Effector CD8-positive, alpha-beta T cell (primary cell): Measurements from ENCODE around the gene TPRX2.
A peak's percentile ranks its signal among the peaks of the same experiment; 100 is the strongest.
"Not testable (repeated sequence)": the region's sequence is repeated elsewhere in the genome, so short reads cannot be mapped to it uniquely, and the experiment has no call there.

Experiments used
- DNase-seq: peaks from one replicate; lab custom pipeline; 2025; lab: John Stamatoyannopoulos, UW

TPRX2 gene

DNA sequence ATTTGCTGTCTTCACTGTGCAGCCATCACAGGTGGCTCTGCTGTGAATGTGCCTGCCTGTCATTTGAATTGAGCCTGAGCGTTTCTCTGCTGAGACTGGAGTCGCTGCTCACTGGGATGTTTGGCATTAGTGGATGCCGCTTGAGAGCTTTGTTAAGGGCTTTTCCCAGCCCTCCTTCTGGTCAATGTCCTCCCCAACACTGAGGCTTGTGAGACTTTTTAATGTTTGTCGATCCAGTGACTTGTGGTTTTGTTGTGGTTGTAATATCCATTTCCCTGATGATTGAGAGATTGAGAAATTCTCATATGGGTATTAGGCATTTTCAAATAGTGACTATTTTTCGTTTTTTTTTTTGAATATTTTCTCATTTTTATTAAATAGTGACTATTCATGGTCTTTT is 2.6 kb downstream of the TPRX2 start:
- DNase-seq = no peak

DNA sequence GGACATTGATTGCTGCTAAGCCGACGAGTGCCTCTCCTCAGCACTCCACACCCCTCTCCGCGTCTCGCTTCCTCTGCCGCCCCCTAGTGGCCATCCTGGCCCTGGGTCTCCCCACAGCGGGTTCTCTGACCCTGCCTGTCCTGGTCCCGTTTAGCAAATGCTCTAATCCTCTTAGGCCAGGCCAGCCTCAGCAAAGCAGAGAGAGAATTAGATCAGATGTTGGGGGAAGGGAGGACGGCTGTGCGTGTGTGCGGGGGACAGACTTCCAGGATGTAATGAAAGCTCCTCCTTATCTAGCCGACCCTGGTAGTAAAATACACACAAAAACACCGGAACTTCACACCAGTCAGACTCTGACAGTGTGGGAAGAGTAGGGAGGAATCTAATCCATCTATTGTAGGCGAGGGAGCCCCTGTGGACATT is 4.5 kb downstream of the TPRX2 start:
- DNase-seq = peak; percentile 75

DNA sequence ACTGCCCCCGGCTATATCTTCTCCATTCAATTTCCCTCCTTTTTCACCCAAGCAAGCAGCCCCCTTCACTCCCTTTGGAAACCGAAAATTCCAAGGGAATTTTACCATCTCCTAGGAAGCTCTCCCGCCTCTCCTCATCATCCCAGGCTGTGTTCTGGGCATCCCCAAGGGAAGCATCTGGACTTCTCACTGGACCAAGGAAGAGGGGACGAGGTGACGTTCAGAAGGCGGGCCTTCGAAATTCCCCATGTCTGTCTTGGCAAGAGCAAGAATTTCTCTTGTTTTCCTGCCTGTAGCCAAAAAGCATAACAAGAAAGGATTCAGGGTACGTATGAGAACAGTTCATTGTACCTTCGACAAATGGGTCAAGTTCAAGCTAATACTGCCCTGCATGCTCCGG is 6.1 kb downstream of the TPRX2 start:
- DNase-seq = no peak

DNA sequence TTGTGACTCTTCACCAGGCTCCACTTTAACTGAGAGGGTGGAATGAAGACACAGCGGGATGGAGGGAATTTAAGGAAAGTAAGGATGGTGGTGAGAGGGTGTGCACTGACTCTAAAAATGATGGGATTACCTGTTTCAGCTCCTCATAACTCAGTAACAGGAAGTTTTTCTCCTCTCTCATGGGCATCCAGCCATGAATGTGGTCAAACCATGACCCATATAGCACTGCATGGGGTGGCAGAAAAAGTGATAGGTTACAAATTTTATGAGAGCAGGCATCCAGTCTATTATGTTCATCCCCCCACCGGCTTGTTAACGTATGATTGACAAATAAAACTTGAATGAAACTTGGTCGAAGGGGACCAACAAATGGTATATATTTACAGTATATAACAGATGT is 19.9 kb downstream of the TPRX2 start:
- no peak for DNase-seq

DNA sequence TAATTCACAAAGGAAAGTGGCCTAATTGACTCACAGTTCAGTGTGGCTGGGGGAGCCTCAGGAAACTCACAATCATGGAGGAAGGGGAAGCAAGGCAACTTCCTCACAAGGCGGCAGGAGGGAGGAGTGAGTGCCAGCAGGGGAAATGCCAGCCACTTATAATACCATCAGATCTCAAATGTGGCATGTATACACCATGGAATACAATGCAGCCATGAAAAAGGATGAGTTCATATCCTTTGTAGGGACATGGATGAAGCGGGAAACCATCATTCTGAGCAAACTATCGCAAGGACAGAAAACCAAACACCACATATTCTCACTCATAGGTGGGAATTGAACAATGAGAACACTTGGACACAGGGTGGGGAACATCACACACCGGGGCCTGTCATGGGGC is 20.4 kb downstream of the TPRX2 start:
- DNase-seq = not testable (repeated sequence)

DNA sequence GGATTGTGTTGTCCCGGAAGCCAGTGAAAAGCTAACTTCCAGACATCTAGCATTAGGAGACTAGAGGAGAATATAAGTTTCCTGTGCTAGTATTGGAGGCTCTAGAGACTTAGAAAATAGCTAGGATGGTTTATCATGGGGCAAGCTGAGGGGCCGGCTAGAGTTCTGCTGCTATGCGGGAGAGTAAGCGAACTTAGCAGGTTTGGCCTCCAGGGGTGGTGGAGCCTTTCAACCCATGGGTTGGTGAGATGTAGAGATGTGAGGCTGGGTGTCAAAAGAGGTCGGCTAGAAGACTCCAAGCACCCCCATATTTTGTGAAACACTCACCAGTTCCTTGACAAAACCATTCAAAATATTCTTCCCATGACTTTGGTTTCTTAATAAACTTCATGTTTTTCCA is 22.7 kb downstream of the TPRX2 start:
- DNase-seq = no peak

DNA sequence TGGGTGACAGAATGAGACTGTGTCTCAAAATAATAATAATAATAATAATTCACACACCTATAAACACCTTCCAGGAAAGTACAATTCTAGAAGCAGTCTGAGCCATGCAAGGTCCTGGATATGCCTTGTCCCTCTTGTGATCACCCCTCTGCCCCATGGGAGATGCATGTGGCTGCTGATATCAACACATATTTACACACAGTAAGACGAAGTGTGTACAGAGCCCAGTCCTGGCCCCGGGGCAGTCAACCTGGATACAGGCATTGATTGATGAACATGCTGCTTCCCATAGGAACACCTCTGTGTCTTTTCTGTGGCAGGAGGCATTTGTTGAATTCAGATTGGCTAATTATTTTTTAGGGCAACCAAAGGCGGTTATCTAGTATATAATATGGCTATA is 23.9 kb downstream of the TPRX2 start:
- DNase-seq = no peak

DNA sequence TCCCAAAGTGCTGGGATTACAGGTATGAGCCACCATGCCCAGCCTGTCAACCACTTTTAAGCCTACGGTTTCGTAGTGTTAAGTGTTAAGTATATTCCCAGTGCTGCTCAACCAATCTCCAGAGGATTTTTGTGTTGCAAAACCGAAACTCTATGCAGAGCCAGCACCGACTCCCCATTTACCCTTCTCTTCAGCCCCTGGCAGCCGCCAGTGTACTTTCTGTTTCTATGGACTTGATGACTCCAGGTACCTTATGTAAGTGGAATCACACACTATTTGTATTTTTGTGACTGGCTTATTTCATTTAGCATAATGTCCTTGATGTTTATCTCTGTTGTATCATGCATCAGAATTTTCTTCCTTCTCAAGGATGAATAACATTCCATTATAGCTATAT is 26.0 kb downstream of the TPRX2 start:
- no peak for DNase-seq

DNA sequence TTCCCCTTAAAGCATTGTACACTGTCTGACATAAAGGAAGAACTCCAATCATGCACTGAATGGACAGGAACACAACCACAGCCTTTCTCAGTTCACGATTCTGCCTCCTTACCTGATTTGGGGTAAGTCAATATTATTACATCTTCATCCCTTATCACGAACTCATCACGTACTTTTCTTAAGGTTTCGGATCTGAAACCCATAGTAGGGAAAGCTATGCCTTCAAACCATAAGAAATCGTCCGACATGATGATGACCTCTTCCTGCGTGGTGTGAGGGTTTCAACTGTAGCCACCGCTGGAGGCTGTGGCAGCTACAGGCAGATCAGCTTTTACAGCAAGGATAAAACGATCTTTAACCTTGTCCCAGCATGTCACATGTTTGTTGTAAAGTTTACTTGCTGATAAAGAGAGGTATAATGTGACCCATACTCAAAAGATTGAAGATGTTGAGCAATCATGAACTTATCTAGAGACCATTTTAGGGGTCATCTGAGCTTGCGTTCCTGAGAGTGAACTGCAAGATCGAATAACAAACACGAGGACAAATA is 27.1 kb downstream of the TPRX2 start, which contains the start of gene SULT2A1:
Gene SULT2A1, minus strand, starts transcription at position 306 of the 550 bp plus-strand sequence. Its CDS starts 58 bp downstream, at position 248.
- no peak for DNase-seq

DNA sequence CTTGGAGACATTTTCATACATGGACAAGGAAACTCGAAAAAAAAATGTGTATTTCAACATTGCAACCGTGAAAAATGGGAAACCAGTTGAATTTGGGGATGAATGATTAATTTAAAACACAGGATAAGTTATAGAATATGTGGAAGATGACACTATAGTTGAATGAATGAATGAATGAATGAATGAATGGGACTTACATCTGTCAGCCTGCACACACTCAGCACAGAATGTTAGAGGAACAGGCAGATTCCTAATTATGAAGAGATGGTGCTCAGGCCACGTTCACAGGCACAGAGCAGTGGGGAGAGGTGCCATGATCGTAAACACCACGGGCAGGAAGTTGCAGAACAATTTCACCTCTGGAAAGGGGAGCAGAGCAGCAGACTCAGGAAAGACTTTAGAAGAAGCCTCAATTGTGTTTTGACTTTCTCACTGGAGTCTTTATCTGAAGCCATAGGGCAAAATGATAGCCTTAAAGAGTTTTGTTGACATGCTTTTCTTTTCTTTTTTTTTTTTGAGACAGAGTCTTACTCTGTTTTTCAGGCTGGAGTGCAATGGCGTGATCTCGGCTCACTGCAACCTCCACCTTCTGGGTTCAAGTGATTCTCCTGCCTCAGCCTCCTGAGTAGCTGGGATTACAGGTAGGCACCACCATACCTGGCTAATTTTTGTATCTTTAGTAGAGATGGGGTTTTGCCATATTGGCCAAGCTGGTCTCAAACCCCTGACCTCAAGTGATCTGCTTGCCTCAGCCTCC is 32.0 kb downstream of the TPRX2 start:
- no peak for DNase-seq

DNA sequence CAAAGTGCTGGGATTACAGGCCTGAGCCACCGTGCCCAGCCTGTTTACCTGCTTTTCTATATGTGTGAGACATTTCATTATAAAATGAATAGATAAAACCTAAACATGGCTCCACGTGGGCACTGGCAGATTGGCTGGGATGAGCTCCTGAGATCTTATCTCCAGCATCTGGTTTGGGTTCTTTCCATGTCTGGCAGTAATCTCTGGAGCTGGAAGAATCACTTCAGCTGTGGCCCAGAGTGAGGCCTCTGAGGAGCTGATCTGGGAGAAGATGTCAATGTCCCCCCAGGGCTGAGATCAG is 32.5 kb downstream of the TPRX2 start:
- DNase-seq = no peak

DNA sequence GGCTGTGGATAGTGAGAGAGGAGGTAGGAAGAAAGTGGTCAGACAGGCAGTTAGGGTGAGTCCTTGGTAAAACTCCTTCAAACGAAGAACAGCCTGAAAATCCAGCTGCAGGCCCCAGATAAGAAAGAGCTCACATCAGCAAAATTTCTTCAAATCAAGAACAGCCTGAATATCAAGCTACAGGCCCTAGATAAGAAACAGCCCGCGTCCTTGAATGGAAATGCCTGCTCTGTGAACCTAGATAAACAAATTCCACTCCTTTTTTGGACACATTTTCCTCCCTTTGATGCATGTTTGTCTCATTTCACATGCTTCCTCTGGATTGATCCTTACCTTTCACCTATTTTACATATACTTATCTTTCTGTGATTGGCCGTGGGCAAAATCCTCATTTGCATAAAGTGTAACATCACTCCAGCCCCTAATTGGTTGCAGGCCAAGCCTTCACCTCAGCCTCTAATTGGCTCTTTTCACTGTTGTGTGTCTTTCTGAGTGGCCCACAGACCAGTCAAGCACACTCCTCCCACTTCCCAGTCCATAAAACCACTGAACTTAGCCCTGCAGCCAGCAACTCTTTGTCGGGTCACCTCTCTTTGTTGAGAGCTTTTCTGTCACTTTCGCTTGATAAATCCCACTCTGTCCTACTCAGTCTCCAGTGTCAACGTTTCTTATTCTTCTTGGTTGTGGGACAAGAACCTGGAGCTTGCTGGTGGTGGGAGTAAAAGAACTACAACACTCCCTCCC is 33.1 kb downstream of the TPRX2 start:
- no peak for DNase-seq

DNA sequence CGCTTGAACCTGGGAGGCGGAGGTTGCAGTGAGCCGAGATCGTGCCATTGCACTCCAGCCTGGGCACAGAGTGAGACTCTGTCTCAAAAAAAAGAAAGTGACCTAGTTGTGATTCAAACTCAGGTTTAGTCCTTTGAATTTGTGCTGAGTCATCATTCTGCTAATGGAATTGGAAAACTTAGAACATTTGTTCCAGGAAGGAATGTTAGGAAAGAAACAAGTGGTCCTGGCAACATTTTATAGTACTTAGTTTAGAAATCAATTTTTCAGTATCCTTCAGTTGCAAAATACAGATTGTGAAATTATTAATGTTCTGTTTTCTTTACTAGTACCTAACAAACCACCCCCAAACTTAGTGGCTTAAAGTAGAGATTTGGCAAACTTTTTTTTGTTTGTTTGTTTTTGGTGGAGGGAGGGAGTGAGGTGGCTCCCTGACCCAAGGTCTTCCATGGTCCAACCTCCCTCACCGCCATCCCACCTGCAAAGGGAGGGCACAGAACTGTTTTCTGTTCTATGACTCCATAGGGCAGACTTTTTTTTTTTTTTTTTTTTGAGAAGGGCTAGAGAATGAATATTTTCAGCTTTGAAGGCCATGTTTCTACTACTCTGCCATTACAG is 36.2 kb downstream of the TPRX2 start:
- no peak for DNase-seq

DNA sequence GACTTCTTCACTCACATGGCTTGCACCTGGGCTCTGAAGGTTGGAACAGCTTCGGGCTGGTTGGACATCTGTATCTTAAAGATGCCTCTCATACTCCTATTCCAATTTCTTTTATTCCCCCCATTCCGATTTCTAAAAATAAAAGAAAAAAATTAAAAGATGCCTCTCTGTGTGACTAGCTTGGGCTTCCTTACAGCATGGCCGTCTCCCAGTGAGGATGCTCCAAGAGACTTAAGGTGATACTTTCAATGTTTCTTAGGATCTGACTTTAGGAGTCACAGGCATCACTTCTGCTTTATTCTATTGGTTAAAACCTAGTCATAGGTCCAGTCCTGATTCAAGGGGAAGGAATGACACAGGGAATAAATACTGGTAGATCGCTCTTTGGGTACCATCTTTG is 37.0 kb downstream of the TPRX2 start:
- no peak for DNase-seq

DNA sequence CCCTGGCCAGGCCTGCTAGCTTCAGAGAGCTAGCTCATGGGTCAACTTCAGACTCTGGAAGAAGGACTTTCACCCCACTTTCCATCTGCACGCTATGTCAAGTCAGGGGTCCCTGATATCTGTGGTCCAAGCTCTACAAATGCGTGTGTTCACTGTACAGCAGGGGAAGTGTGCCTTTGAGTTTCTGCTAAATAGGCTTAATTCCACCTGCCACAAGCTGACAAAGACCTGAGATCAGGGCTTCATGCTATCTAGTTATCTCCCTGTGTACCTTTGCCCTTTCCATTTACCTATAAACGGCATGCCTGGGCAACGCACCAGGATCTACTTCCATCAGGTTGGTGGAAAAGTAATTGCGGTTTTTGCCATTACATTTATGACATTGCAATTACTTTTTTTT is 37.7 kb downstream of the TPRX2 start:
- DNase-seq = no peak

DNA sequence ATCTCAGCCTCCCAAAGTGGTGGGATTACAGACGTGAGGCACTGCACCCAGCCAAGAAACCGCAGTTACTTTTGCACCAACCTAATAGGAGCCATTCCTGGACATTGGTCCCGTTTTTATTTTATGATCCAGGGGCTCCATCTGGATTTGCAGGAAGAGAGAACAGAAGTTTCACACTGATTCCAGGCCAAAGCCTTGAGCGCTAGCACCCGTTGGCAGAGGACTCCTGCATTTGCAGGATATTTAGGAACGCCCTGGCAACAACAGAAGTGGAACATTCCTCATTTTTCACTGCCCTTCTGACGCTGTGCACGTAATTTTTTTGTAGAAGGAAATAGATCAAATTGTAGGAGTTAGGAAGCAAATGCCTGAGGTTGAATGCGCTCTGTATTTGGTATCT is 38.8 kb downstream of the TPRX2 start:
- no peak for DNase-seq

DNA sequence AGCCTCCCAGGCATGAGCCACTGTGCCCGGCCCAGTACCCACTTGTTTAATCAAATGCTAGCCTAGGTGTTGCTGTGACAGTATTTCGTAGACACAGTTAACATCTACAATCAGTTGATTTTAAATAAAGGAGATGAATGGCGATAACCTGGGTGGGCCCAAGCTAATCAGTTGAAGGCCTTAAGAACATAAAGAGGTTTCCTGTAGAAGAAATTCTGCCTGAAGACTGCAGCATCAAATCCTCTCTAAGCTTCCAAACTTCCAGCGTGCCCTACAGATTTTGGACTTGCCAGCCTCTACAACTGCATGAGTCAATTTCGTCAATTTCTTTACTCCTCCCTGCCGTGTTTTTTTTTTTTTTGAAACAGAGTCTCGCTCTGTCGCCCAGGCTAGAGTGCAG is 40.3 kb downstream of the TPRX2 start:
- DNase-seq = no peak

DNA sequence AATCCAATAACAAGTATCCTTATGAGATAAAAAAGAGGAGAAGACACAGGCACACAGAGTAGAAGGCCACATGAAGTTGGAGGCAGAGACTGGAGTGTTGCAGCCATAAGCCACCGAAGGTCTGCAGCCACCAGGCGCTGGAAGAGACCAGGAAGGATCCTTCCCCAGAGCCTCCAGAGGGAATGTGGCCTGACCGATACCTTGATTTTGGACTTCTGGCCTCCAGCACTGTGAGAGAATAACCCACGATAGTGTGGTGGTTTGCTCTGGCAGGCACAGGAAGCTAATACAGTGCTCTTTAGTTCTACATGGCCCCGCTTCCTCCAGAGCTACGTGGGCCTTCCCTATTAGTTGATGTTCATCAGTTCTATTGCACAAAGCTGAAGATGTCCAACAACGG is 42.3 kb downstream of the TPRX2 start:
- no peak for DNase-seq

DNA sequence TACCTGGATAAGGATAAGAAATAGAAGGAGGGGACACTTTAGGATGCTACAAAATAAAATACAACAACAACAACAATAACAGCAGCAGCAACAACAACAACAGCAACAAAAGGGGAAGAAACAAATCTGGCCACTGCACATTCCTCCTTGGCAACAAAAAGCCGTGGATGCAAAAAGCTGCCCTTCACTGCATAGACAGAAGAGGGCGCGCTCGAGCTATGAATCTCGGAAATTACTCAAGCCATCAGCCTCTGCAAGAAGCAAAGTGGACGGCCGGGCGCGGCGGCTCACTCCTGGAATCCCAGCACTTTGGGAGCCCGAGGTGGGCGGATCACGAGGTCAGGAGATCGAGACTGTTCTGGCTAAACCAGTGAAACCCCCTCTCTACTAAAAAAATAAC is 50.3 kb downstream of the TPRX2 start:
- not testable (repeated sequence) for DNase-seq

DNA sequence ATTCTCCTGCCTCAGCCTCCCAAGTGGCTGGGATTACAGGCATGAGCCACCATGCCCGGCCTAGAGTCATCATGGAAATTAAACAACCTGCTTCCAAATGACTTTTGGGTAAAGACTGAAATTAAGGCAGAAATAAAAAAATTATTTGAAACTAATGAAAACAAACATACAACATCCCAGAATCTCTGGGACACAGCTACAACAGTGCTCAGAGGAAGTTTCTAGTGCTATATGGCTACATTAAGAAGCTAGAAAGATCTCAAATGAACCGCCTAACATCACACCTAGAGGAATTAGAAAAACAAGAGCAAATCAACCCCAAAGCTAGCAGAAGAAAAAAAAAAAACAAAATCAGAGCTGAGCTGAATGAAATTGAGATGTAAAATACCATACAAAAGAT is 51.2 kb downstream of the TPRX2 start:
- DNase-seq = not testable (repeated sequence)
